Measurements from ENCODE around the gene OGN.

Gene OGN

DNA sequence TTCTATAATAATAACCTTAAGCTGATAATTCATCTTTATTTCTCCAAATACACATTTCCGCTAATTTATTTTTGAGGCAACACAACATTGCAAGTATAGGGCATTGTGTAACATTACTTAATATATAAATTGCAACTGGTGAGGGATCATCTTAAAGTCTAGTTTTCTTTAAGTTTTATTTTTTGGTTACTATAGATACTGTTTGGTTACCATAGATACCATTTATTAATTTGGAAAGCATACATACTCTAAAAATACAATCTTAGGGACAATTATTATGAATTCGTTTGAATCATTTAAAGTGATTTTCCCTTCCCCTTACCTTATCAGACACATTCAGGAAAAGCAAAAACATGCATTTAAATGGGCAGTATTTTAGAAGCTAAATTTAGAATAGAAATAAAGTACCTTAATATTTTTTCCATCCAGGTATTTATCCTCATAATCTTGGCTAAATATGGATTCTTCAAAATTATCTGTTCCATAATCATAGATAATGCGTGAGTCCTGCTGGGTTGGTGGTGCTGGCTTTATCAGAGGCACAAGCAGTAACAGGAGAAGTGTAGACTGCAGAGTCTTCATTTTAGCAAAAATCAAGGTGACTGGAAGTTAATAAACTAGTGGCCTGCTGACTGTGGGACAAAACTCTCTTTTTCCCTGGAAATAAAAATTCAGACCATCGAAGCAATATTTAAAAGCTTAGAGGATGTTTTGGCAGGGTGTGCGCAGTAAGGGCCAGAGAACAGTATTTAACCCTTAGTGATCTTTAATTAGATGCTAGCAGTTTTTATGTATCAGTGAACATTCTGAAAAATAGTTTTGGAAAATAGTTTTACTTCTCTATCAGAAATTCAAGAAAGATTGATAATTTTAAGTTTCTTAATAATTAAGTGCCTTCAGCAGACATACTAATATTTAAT is 1.3 kb downstream of the OGN start:
- DNase-seq: no peak

DNA sequence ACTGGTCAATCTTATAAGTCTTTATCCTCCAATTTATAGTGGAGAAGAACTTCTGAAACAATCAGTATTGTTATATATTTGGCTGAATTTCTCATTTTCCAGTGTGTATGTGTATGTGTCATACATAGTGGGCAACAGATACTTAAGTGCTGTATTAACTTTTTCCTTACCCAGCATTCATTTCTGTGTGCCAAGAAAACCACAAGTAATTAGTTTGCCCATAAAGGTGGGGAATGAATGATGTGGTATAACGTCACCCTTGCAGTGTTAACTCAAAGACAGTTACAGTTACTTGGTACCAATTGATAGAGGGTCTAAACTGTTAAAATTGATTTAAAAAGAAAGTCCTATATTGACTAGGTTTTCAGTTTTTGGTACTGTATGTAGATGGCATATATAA is 2.0 kb downstream of the OGN start:
- DNase-seq: no peak

DNA sequence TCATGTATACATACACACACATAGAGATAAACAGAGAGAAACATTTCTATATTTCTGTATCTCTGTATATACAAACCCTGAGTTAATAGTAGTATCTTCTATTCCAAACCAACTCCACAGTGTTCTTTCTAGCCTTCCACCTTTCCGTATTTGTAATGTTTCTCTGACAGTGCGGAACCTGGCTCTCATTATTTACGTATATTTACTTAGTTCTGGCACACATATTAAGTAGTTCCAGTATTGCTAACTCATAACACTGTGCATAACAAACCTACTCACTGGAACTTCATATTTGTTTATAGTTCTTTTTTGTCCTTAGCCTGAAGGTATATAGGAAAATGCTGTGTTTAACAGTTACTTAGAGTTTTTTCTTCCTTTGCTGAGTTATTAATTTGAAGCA is 6.5 kb downstream of the OGN start:
- no peak for DNase-seq

DNA sequence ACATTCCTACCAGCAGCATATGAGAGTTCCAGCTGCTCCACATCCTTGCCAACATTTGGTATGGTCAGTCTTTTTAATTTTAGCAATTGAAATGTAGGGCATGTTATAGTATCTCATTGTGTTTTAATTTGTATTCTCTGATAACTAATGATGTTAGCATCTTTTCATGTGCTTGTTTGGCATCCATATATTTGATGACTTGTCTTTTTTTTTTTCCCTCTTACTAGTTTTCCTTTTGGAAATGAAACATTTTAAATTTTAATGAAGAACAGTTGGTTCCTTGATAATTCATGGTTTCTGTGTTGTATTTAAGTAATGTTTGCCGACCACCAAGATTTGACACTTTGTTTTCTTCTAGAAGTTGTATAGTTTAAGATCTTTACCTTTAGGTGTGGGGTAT is 8.8 kb downstream of the OGN start:
- DNase-seq: no peak

DNA sequence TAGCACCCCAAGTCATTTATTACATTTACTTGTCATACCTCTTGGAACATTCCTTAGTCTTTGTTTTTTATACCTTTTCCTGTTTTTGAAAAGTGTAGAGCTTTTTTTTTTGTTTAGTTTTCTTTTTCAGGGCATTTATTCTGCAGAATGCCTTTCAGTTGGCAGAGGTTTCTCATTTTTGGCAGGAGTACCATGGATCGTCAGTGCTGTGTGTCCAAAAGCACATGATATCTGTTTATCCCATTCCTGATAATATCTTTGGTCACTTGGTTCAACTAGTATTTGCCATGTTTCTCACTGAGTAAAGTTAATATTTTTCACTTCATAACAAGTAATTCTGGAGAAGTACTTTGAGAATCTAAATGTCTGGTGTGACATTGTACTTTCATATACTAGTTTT is 10.7 kb downstream of the OGN start:
- DNase-seq: no peak

DNA sequence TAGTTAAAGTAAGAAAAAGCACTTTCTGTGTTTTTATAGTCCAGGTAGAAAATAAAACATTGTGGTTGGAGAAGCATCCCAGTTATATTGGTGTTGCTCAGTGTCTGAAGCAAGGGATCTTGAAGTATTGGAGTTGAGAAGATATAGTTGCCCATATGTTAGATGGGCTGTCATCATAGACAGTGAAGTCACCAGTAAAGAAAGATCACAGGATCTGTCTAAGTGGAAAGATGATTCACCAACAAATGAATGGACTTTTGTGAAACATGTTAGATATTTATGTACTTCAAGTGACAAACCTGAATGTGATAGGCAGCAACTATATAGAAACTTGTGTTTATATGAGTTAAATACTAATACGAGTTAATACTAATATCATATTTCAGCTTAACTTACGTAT is 11.7 kb downstream of the OGN start:
- DNase-seq: peak; percentile 19

DNA sequence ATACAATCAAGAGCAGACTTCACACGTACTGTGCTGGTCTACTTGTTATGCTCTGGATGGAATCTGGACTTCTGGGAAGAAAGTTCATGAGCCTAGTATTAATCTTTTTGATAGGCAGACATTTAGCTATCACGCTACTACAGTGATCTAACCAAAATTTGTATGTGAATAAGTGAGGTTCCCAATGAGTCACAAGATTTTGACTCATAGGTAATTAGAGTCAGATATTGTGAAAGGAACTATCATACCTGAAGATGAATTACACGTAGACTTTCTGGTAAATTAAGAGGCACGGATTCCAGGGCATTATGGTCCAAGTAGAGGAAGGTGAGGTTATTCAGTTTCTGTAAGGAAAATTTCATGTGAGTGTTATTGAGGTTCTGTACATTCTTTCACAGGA is 18.4 kb downstream of the OGN start:
- DNase-seq: peak; percentile 28

DNA sequence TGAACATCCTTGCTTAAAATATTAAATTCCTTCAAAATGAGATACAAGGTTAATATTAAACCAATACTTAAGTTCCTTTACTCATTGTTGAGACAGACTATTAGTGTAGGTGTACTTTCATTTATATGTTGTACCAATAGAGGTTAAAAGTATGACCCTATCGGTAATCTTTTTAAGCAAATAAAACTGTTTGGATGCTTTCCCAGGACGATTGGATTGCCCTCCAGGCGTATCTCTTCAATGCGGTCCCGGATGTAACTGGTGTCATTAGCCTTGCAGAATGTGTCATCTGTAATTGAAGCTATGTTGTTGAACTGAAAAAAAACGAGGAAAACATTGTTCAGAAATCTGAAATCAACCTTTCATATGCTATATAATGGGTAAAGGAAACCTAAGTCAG is 18.9 kb downstream of the OGN start:
- no peak for DNase-seq

DNA sequence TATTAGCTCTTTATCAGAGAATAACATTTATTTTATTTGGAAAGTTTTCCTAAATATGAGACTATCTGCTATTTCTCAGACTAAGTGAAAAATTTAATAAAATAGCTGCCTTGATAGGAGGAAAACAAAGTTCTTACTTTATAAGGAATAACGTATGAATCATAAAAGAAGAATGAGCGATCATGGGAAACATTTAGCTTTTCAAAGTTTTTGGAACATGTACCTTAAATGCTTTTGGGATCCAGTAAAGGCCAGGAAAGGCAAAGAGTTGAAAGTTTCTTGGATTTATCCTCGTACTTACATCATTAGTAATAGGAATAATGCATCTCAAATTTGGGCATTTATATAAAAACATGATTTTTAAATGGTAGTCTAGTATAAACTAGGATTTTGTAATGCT is 19.4 kb downstream of the OGN start:
- DNase-seq: peak; percentile 46

DNA sequence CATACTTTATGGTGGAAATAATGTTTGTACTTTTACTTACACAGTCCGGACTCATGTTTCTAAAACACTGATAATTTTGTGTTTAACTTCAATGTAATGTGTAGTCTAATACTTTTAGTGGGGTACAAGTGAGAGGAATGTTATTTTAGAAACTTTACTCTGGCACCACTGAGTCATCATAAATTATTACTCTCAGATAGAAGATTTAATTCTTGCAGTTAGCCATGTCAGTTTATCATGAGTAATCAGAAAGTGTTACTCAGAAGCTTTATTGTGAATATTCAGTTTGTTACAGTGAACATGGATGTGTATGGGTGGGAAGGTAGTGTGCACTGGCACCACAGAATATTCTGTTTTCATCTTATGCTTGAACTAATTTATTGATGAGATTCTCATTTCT is 20.0 kb downstream of the OGN start:
- peak; percentile 67 for DNase-seq

DNA sequence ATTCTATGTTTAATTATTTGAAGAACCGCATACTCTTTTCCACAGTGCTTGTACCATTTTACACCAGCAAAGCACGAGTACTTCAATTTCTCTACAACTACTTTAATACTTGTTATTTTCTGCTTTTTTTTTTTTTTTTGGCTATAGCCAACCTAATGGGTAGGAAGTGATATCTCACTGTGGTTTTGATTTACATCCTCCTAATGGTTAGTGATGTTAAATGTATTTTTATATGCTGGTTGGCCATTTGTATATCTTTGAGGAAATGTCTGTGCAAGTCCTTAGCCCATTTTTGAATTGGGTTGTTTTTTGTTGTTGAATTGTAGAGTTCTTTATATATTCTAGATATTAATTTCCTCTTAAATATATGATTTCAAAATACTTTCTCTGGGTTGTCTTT is 22.6 kb downstream of the OGN start:
- no peak for DNase-seq

DNA sequence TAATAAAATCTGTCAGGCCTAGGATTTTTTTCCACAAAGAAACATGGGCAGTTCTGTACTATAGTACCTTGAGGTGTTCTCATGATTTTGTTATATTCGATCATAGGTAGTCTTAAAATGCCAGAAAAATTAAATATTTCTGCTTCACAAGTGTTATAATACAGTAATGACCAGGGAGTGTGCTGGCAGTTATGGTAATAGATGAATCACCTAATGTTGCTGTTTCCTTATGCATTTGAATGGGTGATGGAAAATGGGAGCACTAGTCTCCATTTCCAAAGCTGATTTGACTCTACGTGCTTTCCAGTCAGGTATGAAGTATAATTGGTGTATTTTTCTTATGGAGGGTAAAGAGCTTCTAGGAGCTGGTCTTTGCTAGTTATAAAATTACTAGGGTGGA is 23.8 kb downstream of the OGN start:
- no peak for DNase-seq

DNA sequence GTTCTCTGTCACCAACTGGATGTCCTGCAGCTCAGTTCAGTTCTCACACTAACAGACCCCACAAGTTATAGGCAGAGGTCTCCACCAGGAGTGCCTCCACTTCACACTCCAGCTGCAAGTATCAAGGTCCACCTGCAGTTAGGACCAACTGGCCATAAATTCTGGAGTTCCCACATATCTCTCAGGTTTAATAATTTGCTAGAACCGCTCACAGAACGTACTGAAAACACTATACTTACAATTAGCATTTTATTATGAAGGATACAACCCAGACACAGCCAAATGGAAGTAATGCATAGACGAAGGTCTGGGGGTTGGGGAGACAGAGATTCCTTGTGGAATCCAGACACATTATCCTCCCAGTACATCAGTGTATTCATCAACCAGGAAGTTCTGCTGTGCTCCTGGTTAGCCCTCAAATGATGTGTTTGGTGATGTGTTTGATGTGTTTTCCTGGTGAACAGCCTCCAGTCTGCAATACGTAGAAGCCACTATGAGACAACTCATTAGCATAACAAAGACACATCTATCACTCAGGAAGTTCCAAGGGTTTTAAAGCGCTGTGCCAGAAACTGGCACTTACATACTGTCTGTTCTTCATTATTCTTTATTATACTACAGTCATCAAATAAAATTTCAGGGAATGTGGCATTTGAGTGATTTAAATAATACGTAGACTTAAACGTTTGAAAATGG is 25.4 kb downstream of the OGN start:
- peak; percentile 79 for DNase-seq

DNA sequence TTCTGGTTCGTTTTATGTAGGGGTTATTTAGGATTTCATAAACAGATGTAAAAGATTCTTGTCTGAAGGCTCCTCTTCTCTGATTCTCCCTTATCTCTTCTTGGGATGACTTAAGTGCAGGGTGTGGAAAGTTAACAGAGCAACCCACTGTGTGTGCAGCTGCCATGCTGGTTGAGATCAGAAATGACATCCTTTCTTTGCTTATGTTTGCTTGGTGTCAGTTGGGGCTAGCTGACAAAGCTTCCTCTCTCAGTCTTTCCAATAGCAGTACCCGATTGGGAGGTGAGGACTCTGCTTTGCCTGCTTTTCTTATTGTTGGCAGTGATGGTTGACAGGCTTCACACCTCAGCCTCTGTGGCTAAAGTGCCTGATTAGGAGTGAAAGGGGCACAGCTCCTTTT is 26.5 kb downstream of the OGN start:
- DNase-seq: no peak

DNA sequence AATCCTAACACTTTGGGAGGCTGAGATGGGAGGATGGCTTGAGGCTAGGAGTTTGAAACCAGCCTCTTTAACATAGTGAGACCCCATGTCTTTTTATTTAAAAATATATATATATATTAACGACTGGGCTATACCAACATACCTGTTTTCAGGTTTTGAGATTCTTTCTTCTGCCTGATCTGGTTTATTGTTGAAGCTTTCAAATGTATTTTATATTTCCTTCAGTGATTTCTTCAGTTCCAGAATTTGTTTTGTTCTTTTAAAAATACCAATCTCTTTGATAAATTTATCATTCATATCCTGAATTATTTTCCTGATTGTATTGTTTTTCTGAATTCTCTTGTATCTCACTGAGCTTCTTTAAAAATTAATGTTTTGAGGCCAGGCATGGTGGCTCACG is 31.2 kb downstream of the OGN start:
- no peak for DNase-seq

DNA sequence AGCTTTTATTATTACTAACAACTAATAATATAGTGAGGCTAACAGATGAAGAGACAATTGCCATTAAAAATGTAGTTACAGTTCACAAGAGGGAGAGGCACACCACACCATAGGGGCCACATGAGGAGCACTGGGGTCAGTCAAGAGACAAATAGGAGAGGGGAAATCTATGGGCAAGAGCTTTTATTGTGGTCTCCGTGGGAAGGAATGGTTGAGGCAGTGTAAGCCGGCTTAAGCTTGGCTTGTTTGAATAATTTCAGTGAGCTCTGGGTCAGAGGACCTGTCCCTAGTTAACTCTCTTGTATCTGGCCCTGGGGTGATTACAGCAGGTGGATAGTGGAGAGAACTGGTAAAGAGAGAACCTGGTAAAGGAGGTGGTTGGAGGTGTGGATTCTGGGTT is 35.3 kb downstream of the OGN start:
- DNase-seq: no peak

DNA sequence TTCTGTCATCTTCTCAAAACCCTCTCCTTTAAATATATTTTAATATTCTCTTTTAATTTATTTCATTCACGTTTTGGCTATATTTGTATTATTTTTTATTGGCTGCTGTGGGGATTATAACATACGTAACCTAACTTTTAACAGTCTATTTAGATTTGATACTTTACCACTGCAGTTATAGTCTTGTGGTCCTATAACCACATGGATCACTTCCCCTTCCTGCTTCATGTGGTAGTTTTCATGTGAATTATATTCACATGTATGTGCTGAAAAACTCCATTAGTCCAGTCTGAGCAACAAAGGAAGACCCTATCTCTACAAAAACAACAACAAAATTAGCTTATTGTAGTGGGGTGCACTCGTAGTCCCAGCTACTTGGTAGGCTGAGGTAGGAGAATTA is 44.3 kb downstream of the OGN start:
- no peak for DNase-seq

DNA sequence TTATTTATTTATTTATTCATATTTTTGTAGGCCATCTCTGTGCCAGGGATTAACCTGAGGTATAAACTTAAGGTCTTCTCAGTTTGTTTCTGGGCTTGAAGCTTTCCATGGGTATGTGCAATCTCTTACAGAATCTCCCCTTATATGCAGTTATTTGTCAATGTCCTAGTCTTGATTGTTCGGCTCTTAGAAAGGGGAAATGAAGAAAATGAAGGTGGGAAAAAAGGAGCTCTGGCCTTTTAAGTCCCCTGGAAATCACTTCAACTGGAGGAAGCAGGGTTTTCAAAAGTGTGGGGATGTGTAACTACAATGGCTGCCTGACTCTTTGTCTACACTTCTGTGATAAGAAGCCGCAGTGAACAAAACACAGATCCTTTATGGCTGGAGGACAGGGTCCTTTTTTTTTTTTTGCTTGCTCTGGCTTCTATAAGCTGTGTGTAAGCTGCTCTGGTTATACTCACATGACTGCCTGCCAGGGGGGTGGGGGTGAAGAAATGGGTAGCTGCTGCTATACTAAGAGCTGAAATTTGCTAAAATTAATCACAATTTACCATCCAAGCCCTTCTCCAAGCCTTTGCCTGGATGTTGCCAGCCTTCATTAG is 44.9 kb downstream of the OGN start:
- no peak for DNase-seq

DNA sequence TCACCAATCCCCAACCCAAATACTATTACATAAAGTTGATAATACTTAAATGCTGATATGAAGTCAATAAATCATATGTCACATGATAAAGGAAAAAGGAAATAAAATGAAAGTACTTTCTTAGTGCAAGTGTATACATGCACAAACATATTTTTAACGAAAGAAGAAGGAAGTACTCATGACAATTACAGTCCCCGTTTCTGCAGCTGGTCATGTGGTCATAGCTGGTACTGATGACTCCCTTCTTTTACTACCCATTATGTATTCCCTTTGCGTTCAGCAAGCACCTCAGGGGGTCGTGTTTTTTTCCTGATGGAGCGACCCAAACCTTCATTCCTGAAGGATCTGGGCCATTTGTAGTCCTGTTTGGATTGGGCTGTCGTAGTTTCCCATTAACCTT is 51.3 kb downstream of the OGN start:
- DNase-seq: no peak

DNA sequence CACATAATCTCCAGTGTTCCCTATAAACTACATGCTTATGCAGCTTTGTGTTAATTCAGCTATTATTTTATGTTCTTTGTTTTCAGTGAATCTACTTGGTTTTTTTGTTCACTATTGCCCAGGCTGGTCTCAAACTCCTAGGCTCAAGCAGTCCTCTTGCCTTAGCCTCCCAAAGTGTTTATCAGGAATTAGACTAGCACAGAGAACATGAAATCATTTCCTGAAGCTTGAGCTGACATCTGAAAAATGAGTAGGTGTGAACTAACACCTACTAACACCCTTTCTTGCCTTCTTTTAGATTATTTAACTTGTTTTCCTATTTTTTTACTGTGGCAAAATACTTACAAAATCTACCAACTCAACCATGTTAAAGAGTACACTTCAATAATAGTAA is 53.6 kb downstream of the OGN start:
- no peak for DNase-seq

DNA sequence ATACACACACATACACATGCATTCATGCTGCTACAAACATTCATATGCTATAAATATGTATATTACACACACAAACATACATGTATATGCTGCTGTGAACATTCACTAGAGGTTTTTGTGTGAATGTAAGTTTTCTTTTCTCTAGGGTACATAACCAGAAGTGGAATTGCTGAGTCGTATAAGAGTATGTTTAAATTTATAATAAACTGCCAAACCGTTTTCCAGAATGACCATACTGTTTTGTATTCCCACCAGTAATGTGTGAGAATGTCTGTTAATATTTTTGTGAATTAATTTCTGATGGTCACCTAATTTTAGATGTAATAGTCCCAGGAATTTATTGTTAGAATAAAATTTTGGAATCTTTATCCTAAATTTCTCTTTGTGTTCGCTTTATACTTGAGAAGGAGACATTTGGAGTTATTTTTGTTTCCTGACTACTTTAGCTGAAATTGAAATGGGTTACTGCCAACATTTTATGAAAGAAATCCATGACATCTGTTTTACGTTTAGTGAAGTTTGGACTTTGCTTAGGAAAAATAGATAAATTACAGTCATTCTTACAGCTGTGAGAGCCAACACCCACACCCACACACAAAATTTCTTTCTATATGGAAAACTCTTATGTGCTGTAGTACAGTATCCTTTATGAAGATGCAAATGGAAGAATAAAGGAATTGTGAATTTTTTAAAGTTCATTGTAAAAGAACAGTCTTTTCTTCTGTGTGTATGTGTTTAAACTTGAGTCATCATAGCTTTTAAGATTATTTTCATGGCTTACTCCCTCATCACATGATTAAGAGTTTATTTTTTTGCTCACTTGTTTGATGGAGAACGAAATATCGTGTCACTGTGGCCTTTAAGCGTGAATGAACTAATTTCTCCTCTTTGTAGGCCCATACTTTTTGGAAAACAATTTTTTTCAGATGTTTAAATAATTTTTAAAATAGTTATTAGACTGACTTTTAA is 54.3 kb downstream of the OGN start:
- DNase-seq: peak; percentile 74

DNA sequence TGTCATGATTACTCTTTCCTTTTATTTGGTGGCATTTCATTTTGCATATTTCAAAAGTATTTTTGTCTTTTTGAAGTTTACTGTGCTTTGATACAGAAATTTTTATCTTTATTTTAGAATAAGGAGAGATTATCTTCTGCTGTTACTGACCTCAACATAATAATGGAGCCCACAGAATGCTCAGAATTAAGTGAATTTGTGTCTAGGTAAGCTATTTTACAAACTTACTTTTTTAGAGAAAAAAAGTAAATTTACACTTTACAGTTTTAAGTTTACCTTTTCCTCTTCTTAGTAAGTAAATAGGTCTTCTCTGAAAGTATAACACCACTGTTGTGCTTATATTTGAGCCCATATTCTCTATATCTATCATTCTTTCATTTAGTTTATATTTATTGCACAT is 58.8 kb downstream of the OGN start:
- no peak for DNase-seq

Data from fibroblast of skin of right quadriceps (primary cell).